SU-DHL-6 (cell line): Measurements from ENCODE around the gene ARFGEF3.

ENCODE experiments used
- EZH2phosphoT487 ChIP-seq: fragments of 200-600 bp; sonication (generic), shearing (Covaris generic); conservative IDR thresholded peaks from 2 replicates; pipeline ENCODE4 v1.6.1; 2018; ENCODE audit warnings: mild to moderate bottlenecking, antibody characterized with exemption, low read length, moderate library complexity, mixed read lengths
- TF ChIP-seq, protein P1 (sequence below): fragments of 200-600 bp; sonication (generic); IDR thresholded peaks from one replicate; pipeline ENCODE4 v1.5.1; 2017; ENCODE audit warnings: antibody characterized with exemption, mild to moderate bottlenecking, low read length, moderate library complexity; ENCODE audit not compliant: insufficient read depth, poor library complexity, severe bottlenecking

GRCh38 chr6:138145402-138145801 is 16.3 kb upstream of the ARFGEF3 start:
- TF ChIP-seq, protein P1, sequence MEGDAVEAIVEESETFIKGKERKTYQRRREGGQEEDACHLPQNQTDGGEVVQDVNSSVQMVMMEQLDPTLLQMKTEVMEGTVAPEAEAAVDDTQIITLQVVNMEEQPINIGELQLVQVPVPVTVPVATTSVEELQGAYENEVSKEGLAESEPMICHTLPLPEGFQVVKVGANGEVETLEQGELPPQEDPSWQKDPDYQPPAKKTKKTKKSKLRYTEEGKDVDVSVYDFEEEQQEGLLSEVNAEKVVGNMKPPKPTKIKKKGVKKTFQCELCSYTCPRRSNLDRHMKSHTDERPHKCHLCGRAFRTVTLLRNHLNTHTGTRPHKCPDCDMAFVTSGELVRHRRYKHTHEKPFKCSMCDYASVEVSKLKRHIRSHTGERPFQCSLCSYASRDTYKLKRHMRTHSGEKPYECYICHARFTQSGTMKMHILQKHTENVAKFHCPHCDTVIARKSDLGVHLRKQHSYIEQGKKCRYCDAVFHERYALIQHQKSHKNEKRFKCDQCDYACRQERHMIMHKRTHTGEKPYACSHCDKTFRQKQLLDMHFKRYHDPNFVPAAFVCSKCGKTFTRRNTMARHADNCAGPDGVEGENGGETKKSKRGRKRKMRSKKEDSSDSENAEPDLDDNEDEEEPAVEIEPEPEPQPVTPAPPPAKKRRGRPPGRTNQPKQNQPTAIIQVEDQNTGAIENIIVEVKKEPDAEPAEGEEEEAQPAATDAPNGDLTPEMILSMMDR: no peak
- TF ChIP-seq EZH2phosphoT487: no peak
